ENCODE measurements around the gene LRIG1. TPM values are rescaled to one million over a fixed set of nuclear protein-coding genes. Genes with fewer than 3 reads are reported as not detected.

Gene LRIG1
- total and polyA plus RNA-seq, 9 of the 15 experiments (the other 6 are each of a cell fraction or from before 2014, with no cell fraction given) = 0.05 to 0.38 (median 0.13) TPM; not detected in 3

DNA sequence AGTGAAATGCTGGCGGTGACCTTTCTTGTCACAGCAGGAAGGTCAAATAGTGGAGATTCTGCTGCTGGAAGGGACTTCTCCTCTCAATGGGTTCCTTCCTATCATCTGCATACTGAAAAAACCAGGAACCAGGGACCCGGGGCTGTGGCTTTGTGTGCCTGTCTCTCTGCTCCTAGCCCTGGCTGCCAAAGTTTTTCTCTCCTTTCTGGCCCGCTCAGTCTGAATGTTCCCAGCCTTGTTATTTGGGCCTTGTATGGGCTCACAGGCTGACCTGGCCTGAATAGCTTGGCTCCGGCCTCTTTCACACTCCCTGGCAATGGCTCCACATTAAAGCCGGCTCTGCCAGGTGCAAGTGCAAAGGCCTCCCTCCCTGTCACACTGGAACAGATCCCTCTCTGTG, 94.7 kb downstream of the LRIG1 start:
- Histone ChIP-seq H3K36me3 (ENCODE audit: control insufficient read depth, insufficient read depth, low read length) (no peaks in the 10 kb centered on the region), H3K27me3 (ENCODE audit: control insufficient read depth in 2 of 2, insufficient read depth in 2 of 2, low read length in 2 of 2) (peaks cover 0 to 14% of the 10 kb centered on the region in 2 experiments; a peak in 2 of 5 replicates), H3K27ac (ENCODE audit: extremely low read depth, low read depth, low read length) (no peak overlapping the region), H3K4me1 (replicated peaks in 1 of 2; ENCODE audit: control insufficient read depth in 2 of 2, insufficient read depth in 2 of 2, low read length in 2 of 2) (peaks cover 0 to 3% of the 10 kb centered on the region in 2 experiments; a peak in 1 of 5 replicates), H3K4me2 (ENCODE audit: insufficient read depth, low read length) (no peak overlapping the region), H3K9ac (ENCODE audit: insufficient read depth in 1 of 2, low read depth in 2 of 2, low read length in 2 of 2) (no peak overlapping the region), H3K79me2 (ENCODE audit: control insufficient read depth, insufficient read depth, low read length) (no peaks in the 10 kb centered on the region), H4K20me1 (replicated peaks; ENCODE audit: control insufficient read depth, insufficient read depth, low read length) (no peaks in the 10 kb centered on the region), H3K9me3 (replicated peaks; ENCODE audit: control insufficient read depth, insufficient read depth, low read depth, low read length) (no peaks in the 10 kb centered on the region), H2AFZ (ENCODE audit: low read depth, low read length) (no peak overlapping the region), H3K4me3 (no peak overlapping the region), H3K9me1 (ENCODE audit: control insufficient read depth, insufficient read depth, low read length) (no peaks in the 10 kb centered on the region)
- WGBS (ENCODE audit: insufficient coverage, low coverage, missing lambda C conversion rate) = 0% methylated on average over 1 of the region's 5 CpGs
- intact Hi-C loops (cut with micrococcal nuclease) (loop anchor here (2.0 kb wide), 1 partner anchor 129 kb away; no protein-coding TSS in a partner anchor), in situ Hi-C loops (cut with MboI) (loop anchor here (10.0 kb wide), 1 partner anchor 419 kb away; no protein-coding TSS in a partner anchor)
- DNase-seq (ENCODE audit: extremely low read depth in 1 of 4, low spot score in 3 of 4) (no peak), FAIRE-seq (no peak), ATAC-seq (no peak)
- CTCF ChIA-PET (ENCODE audit: low intra/inter-chr PET ratio) = no interaction called here
- BruUV-seq (replicated peaks) = no TSS peak
- POLR2A ChIA-PET = no interaction called here
- TF ChIP-seq, protein P1, sequence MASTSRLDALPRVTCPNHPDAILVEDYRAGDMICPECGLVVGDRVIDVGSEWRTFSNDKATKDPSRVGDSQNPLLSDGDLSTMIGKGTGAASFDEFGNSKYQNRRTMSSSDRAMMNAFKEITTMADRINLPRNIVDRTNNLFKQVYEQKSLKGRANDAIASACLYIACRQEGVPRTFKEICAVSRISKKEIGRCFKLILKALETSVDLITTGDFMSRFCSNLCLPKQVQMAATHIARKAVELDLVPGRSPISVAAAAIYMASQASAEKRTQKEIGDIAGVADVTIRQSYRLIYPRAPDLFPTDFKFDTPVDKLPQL (IDR thresholded peaks at IDR 0.05; ENCODE audit: extremely low read depth, insufficient read length) = no peak

DNA sequence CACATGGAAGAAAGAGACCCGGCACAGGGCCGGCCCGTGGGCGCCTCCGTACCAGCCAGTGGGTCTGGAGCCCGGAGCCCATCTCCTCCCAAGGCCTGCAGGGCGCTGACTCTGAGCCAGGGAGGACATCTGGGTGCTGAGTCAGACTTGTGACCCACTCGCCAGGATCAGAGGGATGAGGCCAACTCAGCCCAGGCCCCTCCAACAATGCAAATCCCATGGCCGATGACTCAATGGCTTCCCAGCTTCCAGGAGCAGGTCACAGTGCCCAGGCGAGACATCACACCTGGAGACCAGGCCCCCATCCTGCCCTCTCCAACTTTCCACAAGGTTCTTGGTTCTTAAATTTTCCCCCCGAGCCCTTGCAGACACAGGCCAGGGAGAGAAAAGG, 95.1 kb downstream of the LRIG1 start:
- ATAC-seq (no peak), FAIRE-seq (no peak), DNase-seq (ENCODE audit: extremely low read depth in 1 of 4, low spot score in 3 of 4) (no peak)
- no peaks in the 10 kb centered on the region for H4K20me1 ChIP-seq (replicated peaks; ENCODE audit: control insufficient read depth, insufficient read depth, low read length)
- no peak overlapping the region for H2AFZ ChIP-seq (ENCODE audit: low read depth, low read length)
- no peaks in the 10 kb centered on the region for H3K36me3 ChIP-seq (ENCODE audit: control insufficient read depth, insufficient read depth, low read length)
- intact Hi-C loops (cut with micrococcal nuclease) = loop anchor here (2.0 kb wide), 1 partner anchor 129 kb away; no protein-coding TSS in a partner anchor
- in situ Hi-C loops (cut with MboI) = loop anchor here (10.0 kb wide), 1 partner anchor 419 kb away; no protein-coding TSS in a partner anchor
- H3K4me3 ChIP-seq = no peak overlapping the region
- ChIA-PET CTCF (ENCODE audit: low intra/inter-chr PET ratio) (no interaction called here), POLR2A (no interaction called here)
- no TSS peak for BruUV-seq (replicated peaks)
- H3K27ac ChIP-seq (ENCODE audit: extremely low read depth, low read depth, low read length) = no peak overlapping the region
- no peaks in the 10 kb centered on the region for H3K79me2 ChIP-seq (ENCODE audit: control insufficient read depth, insufficient read depth, low read length)
- H3K9me3 ChIP-seq (replicated peaks; ENCODE audit: control insufficient read depth, insufficient read depth, low read depth, low read length) = no peaks in the 10 kb centered on the region
- H3K27me3 ChIP-seq (ENCODE audit: control insufficient read depth in 2 of 2, insufficient read depth in 2 of 2, low read length in 2 of 2) = peaks cover 0 to 14% of the 10 kb centered on the region in 2 experiments; a peak in 2 of 5 replicates
- H3K9ac ChIP-seq (ENCODE audit: insufficient read depth in 1 of 2, low read depth in 2 of 2, low read length in 2 of 2) = no peak overlapping the region
- no peaks in the 10 kb centered on the region for H3K4me1 ChIP-seq (replicated peaks in 1 of 2; ENCODE audit: control insufficient read depth in 2 of 2, insufficient read depth in 2 of 2, low read length in 2 of 2)
- no peak overlapping the region for H3K4me2 ChIP-seq (ENCODE audit: insufficient read depth, low read length)
- no peaks in the 10 kb centered on the region for H3K9me1 ChIP-seq (ENCODE audit: control insufficient read depth, insufficient read depth, low read length)
- WGBS (ENCODE audit: insufficient coverage, low coverage, missing lambda C conversion rate) = 23% methylated on average over 4 of the region's 11 CpGs
- TF ChIP-seq, protein P2, sequence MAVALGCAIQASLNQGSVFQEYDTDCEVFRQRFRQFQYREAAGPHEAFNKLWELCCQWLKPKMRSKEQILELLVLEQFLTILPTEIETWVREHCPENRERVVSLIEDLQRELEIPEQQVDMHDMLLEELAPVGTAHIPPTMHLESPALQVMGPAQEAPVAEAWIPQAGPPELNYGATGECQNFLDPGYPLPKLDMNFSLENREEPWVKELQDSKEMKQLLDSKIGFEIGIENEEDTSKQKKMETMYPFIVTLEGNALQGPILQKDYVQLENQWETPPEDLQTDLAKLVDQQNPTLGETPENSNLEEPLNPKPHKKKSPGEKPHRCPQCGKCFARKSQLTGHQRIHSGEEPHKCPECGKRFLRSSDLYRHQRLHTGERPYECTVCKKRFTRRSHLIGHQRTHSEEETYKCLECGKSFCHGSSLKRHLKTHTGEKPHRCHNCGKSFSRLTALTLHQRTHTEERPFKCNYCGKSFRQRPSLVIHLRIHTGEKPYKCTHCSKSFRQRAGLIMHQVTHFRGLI (CRISPR knock-in tag; IDR thresholded peaks at IDR 0.05) = no peak
- TF ChIP-seq TRIM28 (IDR thresholded peaks at IDR 0.05) = no peak
- TF ChIP-seq, protein P3, sequence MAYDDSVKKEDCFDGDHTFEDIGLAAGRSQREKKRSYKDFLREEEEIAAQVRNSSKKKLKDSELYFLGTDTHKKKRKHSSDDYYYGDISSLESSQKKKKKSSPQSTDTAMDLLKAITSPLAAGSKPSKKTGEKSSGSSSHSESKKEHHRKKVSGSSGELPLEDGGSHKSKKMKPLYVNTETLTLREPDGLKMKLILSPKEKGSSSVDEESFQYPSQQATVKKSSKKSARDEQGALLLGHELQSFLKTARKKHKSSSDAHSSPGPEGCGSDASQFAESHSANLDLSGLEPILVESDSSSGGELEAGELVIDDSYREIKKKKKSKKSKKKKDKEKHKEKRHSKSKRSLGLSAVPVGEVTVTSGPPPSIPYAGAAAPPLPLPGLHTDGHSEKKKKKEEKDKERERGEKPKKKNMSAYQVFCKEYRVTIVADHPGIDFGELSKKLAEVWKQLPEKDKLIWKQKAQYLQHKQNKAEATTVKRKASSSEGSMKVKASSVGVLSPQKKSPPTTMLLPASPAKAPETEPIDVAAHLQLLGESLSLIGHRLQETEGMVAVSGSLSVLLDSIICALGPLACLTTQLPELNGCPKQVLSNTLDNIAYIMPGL (CRISPR knock-in tag; IDR thresholded peaks at IDR 0.05) = no peak
- no peak for TF ChIP-seq NFIX (CRISPR knock-in tag; IDR thresholded peaks at IDR 0.05; ENCODE audit: low read depth)
- TF ChIP-seq ZFP91 (CRISPR knock-in tag; IDR thresholded peaks at IDR 0.05) = no peak
